ENCODE data around the gene PITPNC1.

DNA sequence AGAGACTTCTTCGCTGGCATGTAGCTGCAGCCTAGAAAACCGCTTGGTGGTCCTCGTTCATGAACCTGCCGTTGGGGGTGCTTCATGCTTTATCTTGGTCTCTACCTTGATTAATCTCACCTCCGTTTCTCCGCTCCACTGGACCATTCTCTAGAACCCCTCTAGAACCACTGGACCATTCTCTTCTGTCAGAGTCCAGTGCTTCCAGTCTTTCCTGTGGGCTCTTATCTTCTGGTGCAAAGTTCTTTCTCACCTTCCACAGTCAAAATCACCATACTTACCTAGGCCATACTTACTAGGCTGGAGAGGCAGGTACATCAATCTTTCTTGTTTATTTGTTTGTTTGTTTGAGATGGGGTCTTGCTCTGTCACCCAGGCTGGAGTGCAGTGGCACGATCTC lies 71.4 kb downstream of the PITPNC1 start:
- TF ChIP-seq CTCF (IDR thresholded peaks at IDR 0.05) (no peak), EZH2 (IDR thresholded peaks at IDR 0.05; ENCODE audit: borderline replicate concordance, insufficient read depth, low read depth, low read length, poor library complexity, severe bottlenecking) (no peak)
